Dedifferentiated amniotic fluid mesenchymal stem cell (primary cell): ENCODE measurements around the gene CYP2A7.
"Not testable (repeated sequence)": the region's sequence is repeated elsewhere in the genome, so short reads cannot be mapped to it uniquely, and the experiment has no call there.

Experiments
- DNase-seq: peaks from one replicate; pipeline ENCODE4 v3.0.0-alpha.2; 2016; ENCODE audit errors: extremely low spot score

The CYP2A7 gene, protein sequence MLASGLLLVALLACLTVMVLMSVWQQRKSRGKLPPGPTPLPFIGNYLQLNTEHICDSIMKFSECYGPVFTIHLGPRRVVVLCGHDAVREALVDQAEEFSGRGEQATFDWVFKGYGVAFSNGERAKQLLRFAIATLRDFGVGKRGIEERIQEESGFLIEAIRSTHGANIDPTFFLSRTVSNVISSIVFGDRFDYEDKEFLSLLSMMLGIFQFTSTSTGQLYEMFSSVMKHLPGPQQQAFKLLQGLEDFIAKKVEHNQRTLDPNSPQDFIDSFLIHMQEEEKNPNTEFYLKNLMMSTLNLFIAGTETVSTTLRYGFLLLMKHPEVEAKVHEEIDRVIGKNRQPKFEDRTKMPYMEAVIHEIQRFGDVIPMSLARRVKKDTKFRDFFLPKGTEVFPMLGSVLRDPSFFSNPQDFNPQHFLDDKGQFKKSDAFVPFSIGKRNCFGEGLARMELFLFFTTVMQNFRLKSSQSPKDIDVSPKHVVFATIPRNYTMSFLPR

DNA sequence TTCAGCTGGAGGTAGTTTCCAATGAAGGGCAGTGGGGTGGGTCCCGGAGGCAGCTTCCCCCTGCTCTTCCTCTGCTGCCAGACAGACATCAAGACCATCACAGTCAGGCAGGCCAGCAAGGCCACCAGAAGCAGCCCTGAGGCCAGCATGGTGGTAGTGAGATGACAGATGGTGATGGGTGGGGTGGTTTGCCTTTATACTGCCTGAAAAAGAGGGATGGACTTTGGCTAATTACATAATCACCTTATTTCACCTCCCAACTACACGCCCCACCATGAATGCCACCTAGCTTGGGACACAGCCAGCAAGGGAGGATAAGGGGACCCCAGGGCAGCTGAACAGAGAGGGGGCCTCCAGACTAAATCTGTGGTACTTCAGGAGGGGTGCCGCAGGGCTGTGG lies at the start of gene CYP2A7:
Gene CYP2A7, minus strand, starts transcription at position 170 of the 400 bp plus-strand sequence. Its CDS starts 21 bp downstream, at position 149.
- not testable (repeated sequence) for DNase-seq

DNA sequence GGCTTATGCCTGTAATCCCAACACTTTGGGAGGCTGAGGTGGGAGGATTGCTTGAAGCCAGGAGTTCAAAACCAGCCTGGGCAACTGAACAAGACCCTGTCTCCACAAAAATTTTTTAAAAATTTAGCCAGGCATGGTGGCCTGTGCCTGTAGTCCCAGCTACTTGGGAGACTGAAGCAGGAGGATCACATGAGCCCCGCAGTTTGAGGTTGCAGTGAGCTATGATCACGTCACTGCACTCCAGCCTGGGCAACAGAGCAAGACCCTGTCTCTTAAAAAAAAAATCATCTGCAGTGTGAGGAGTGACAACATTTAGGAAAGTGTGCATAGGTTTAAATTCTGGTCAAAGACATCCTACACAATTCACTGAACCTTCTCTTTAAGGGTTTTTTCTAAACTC lies 48.8 kb upstream of the CYP2A7 start:
- DNase-seq = not testable (repeated sequence)

DNA sequence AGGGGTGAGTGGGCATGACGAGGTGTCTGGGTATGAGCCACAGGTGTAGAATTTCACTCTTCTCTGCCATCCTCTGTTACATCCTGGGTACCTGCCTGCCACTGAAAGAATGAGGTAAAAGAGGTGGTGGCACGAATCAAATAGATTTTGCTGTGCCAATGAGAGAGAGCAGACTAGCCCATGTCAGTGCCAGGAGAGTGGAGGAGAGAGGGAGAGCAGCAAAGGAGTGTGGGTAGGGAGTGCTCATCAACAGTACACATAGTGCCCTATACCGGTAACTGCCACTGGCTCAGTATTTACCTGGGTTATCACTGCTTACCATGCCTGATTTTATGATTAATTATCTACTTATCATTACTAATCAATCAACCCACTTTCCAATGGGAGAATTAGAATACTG lies 47.9 kb upstream of the CYP2A7 start:
- DNase-seq = not testable (repeated sequence)

DNA sequence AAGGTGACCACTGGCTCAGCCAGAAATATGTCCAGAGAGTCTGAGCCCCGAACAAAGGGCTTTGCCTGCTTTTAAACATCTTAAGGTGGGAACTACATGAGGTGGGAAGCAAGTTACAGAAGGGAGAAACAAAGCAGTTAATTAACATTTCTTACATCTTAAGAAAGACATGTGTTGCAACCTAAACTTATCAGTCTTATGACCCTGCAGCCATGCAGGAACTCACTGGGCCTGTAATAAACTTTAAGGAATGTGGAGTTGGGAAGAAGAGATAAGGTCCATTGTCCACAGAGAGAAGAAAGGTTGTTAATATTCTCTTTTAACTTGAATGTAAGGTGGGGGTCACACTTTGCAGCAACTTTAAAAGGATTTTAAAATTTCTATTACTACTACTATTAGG lies 46.8 kb upstream of the CYP2A7 start:
- no peak for DNase-seq

DNA sequence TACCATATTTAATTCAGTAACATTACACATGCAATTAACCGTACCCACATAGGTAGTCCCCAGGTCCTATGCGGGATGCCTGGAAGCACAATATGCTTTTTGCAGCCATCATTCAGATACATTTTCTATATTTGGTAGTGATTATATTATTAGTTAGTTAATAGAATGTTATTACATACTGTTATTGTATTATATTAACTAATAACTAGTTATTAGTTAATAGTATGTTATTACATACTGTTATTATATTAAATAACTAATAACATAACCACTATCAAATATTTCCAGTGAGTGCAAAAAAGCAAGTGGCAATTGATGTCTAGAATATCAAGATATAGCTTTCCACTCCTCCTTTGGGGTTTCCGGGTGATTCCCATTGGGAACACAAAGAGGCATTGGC lies 45.5 kb upstream of the CYP2A7 start:
- no peak for DNase-seq

DNA sequence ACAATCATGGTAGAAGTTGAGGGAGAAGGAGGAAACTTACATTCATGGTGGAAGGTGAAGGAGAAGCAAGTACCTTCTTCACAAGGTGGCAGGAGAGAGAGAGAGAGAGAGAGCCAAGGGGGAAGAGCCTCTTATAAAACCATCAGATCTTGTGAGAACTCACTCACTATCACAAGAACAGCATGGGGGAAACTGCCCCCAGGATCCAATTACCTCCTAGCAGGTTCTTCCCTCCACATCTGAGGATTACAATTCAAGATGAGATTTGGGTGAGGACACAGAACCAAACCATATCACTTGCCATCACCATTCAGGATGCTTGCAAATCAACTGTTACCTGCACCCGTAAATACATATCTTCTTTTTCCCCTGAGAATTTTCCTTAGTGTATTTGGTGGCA lies 44.2 kb upstream of the CYP2A7 start:
- DNase-seq = not testable (repeated sequence)

DNA sequence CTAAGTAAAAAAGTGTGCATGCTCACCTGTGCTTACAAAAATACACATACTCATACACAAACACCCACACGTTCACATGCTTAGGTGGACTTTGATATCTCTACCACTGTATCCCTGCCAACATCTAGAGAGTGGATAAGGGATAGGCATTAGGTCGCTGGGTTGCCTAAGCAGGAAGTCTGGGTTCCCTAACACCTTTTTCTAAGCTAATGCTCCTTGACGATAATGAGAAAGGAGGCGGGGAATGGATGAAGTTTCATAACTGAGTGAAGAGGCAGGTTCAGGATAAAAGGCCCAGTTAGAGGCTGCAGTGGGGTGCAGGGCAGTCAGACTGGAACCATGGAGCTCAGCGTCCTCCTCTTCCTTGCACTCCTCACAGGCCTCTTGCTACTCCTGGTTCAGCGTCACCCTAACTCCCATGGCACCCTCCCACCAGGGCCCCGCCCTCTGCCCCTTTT lies 41.9 kb upstream of the CYP2A7 start:
- no peak for DNase-seq

DNA sequence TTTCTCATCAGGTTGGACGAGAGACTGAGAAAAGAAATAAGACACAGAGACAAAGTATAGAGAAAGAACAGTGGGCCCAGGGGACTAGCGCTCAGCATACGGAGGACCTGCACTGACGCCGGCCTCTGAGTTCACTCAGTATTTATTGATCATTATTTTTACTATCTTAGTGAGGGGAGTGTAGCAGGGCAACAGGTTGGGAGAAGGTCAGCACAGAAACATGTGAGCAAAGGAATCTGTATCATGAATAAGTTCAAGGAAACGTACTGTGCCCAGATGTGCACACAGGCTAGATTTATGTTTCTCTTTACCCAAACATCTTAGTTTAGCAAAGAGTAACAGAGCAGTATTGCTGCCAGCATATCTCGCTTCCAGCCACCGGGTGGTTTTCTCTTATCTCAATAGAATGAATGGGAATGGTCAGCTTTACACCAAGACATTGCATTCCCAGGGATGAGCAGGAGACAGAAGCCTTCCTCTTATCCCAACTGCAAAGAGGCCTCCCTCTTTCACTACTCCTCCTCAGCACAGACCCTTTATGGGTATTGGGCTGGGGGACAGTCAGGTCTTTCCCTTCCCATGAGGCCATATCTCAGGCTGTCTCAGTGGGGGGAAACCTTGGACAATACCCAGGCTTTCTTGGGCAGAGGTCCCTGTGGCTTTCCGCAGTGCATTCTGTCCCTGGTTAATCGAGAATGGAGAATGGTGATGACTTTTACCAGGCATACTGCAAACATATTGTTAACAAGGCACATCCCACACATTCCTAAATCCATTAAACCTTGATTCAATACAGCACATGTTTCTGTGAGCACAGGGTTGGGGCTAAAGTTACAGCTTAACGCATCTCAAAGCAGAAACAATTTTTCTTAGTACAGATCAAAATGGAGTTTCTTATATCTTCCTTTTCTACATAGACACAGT lies 40.5 kb upstream of the CYP2A7 start:
- DNase-seq = not testable (repeated sequence)

DNA sequence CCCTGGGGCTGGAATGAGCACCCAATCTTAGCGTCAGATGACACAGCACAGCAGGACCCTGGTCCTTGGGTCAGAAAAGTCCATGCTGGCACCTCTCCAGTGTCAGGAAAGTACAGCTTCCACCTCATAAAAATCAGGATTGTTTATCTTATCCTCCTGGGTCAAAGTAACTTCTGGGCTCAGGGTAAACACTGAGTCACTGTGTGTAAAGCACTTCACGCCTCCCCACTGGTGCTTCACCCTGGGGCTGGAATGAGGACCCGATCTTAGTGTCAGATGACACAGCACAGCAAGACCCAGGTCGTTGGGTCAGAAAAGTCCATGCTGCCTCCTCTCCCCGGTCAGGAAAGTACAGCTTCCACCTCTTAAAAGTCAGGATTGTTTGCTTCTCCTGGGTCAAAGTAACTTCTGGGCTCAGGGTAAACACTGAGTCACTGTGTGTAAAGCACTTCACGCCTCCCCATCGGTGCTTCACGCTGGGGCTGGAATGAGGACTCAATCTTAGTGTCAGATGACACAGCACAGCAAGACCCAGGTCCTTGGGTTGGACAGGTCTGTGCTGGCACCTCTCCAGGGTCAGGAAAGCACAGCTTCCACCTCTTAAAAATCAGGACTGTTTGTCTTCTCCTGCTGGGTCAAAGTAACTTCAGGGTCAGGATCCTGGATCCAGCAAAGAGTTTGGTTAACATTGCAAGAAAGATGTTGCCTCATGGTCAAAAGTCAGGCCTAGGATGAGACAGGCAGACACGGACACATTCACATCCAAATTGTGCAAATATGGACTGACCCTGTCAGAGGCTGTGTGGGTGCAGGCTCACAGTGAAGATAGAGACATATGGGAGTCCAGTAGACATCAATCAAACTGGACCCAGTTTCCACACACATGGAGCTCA lies 39.2 kb upstream of the CYP2A7 start:
- DNase-seq = no peak

DNA sequence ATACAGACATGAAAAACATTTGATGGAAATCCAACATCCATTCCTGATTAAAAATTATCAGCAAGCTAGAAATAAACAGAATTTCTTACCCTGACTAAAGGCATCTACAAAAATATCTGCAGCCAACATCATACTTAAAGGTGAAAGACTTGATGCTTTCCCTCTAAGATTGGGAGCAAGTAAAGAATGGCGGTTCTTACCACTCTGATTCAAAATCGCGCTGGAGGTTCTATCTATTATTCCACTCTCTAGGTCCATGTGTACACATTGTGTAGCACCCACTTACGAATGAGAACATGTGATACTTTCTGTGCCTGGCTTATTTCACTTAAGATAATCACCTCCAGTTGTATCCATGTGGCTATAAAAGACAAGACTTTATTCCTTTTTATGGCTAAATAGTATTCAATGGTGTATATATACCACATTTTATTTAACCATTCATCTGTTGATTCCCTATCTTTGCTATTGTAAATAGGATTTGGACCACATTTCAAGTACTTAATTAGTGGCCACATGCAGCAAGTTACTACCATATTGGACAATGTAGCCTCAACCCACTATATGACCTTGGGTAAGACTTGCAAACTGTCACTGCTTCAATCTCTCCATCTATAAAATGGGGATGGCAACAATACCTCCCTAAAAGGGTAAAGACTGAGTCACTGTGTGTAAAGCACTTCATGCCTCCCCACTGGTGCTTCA lies 38.4 kb upstream of the CYP2A7 start:
- DNase-seq = no peak

DNA sequence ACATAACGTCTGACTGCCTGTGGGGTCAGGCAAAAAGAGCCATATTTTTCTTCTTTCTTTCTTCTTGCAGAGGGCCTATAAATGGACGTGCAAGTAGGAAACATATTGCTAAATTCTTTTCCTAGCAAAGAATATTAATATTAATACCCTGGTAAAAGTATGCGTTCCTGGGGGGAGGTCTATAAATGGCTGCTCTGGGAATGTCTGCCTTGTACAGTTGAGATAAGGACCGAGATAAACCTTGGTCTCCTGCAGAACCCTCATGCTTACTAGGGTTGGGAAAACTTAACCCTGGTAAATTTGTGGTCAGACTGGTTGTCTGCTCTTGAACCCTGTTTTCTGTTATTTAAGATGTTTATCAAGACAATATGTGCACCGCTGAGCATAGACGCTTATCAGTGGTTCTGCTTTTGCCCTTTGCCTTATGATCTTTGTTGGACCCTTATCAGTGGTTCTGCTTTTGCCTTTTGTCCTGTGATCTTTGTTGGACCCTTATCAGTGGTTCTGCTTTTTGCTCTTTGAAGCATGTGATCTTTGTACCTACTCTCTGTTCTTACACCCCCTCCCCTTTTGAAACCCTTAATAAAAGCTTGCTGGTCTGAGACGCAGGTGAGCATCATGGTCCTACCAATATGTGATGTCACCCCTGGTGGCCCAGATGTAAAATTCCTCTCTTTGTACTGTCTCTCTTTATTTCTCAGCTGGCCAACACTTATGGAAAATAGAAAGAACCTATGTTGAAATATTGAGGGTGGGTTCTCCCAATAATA lies 37.7 kb upstream of the CYP2A7 start:
- DNase-seq = not testable (repeated sequence)

DNA sequence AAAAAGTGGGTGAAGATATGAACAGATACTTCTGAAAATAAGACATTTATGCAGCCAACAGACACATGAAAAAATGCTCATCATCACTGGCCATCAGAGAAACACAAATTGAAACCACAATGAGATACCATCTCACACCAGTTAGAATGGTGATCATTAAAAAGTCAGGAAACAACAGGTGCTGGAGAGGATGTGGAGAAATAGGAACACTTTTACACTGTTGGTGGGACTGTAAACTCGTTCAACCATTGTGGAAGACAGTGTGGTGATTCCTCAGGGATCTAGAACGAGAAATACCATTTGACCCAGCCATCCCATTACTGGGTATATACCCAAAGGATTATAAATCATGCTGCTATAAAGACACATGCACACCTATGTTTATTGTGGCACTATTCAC lies 36.3 kb upstream of the CYP2A7 start:
- DNase-seq = not testable (repeated sequence)

DNA sequence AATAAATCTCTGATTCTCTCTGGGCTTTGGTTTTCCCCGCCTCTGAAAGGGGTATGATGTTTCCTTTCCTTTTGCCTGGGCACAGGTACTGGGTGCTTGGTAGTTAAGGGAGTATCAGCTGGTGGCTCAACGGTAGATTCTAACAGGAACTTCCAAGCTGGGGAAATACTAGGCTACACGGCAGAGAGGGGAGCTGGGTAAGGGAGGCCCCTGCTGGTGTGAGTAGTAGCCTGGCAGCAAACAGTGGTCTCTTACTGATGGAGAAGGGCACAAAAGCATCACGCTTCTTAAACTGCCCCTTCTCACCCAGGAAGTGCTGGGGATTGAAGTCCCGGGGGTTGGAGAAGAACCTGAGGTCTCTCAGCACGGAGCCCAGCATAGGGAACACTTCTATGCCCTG lies 26.9 kb upstream of the CYP2A7 start:
- no peak for DNase-seq

DNA sequence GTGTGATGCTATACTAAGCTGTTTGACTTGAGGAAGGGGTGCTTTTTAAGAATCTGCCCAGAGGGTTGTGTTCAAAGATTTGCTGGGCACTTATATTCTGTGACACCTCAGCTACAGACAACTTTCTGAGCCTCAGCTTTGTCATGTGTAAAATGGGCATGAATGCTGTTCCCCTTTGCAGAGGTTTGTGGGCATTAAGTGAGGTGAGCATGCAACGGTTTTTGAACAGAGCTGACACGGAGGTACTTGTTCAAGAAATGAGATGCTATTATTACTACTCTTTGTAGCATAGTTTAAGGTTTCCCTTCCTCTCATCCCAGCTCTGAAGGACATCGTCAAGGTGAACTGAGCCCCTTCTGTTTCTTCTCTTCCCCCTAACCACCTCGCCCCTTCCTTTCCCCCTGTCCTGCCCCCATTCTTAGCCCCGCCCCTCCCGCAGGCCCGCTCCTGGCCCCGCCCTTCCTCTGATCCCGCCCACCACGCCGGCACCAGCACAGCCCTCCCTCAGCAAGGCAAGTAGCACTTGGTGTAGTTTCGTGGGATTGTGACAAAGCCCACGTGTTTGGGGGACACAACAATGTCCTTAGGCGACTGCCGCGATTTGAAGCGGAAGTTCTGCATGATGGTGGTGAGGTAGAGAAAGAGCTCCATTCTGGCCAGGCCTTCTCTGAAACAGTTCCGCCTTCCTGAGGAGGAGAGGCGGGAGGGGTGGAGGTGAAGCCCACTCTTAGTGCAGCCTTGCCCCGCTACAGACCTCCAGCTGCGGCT lies 26.1 kb upstream of the CYP2A7 start:
- no peak for DNase-seq

DNA sequence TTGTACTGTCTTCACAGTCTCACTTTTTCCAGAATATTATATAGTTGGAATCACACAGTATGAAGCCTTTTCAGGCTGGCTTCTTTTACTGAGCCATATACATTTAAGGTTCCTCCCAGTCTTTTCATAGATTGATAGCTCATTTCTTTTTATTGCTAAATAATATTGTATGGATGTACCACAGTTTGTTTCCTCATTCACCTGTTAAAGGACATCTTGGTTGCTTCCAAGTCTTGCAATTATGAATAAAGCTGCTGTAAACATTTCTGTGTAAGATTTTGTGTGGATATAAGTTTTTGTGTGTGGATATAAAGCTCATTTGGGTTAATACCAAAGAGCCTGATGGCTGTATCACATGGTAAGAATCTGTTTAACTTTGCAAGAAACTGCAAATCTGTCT lies 24.5 kb upstream of the CYP2A7 start:
- no peak for DNase-seq

DNA sequence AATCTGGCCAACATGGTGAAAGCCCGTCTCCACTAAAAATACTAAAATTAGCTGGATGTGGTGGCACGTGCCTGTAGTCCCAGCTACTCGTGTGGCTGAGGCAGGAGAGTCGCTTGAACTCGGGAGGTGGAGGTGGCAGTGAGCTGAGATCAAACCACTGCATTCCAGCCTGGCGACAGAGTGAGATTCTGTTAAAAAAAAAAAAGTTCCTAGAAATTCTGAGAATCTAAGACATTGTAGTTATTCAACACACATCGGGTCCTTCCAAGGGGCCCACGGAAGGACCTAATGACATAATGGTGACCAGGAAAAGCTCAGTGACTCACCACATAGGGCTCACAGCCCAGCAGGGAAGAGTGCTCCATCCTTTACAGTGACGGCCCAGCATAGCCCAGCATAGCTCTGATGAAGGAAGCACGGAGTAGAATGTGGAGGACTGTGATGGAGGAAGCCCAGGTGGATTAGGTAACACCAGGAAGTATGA lies 22.7 kb upstream of the CYP2A7 start:
- DNase-seq = not testable (repeated sequence)

DNA sequence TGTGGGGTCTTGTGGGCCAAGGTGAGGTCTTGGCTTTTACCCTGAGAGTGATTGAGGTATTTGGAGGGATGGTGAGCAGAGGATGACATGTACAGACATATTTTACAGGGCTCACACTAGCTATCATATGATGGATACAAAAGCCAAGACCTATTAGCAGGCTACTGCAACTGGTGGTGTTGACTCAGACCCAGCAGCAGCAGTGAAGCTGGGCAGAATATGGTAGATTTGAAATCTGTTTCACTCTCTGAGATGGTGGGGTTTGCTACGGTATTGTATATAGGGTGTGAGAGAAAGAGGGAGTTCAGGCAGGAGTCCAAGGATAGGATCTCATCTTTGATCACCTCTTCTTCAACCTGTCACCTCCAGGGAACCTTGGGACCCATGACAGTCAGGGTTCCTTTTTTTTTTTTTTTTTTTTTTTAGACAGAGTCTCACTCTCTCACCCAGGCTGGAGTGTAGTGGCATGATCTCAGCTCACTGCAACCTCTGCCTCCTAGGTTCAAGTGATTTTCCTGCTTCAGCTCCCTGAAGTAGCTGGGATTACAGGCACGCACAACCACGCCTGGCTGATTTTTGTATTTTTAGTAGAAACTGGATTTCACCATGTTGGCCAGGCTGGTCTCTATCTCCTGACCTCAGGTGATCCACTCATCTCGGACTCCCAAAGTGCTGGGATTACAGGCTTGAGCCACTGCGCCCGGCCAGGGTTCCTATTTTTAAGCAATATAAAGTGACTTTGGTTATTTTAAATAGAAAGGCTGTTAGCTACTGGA lies 20.1 kb upstream of the CYP2A7 start:
- DNase-seq = not testable (repeated sequence)

DNA sequence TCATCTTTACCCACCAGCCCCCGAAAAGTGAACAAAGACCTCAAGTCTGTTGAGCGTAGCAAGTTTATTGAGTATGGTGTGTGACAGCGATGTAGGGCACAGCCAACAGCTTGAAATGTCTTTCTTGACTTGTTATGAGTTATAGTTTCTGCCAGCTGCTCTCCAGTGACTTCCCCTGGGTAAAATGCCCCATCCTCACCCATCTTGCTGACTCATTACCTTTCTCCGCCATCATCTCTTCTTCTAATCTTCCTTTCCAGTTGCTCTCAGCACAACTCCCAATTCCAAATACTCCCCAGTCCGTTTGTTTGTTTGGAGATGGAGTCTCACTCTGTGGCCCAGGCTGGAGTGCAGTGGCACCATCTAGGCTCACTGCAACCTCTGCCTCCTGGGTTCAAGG lies 18.5 kb upstream of the CYP2A7 start:
- DNase-seq = not testable (repeated sequence)
